Heart left ventricle (tissue), 16 donors: ENCODE results near the gene OR2L13. TPM values are rescaled to one million over a fixed set of nuclear protein-coding genes. Genes with fewer than 3 reads are reported as not detected.

Source experiments
- ATAC-seq, 4 donors: fragments of 200-7000 bp; cut with Tn5 transposase; one replicate each; pipeline ENCODE4 v1.9.1; 2020 to 2022; ENCODE audit warnings: moderate library complexity in 4 of 4, mild to moderate bottlenecking in 3 of 4, moderate number of reproducible peaks in 1 of 4
- DNase-seq, 5 donors: peaks; one replicate each; pipeline ENCODE4 v3.0.0-alpha.2; 2020
- H3K27ac ChIP-seq, 12 donors: fragments of 200-600 bp; sonication (generic) in 4 of 12; one replicate each; pipeline versions ENCODE4 v1.5.0 to v1.8.0; 2016 to 2022; ENCODE audit warnings: mild to moderate bottlenecking in 2 of 12
- H3K27me3 ChIP-seq, 9 donors: fragments of 200-600 bp; sonication (generic) in 2 of 9; one replicate each; pipeline versions ENCODE4 v1.5.1 to v1.8.0; 2016 to 2022; ENCODE audit warnings: mild to moderate bottlenecking in 3 of 9
- H3K36me3 ChIP-seq, 9 donors: fragments of 200-600 bp; sonication (generic) in 2 of 9; one replicate each; pipeline versions ENCODE4 v1.5.0 to v1.8.0; 2018 to 2022; ENCODE audit warnings: mild to moderate bottlenecking in 2 of 9
- H3K4me1 ChIP-seq, 12 donors: fragments of 200-600 bp; sonication (generic) in 4 of 12; one replicate each; pipeline versions ENCODE4 v1.5.0 to v1.8.0; 2016 to 2022; ENCODE audit warnings: mild to moderate bottlenecking in 3 of 12
- H3K4me3 ChIP-seq, 12 donors: fragments of 200-600 bp; sonication (generic) in 4 of 12; one replicate each; pipeline versions ENCODE4 v1.5.0 to v1.8.0; 2017 to 2022; ENCODE audit warnings: mild to moderate bottlenecking in 9 of 12, moderate library complexity in 4 of 12
- H3K9me3 ChIP-seq, 12 donors: fragments of 200-600 bp; sonication (generic) in 4 of 12; one replicate each; pipeline versions ENCODE4 v1.5.0 to v1.8.0; 2016 to 2022; ENCODE audit warnings: mild to moderate bottlenecking in 1 of 12
- POLR2A ChIP-seq, 2 donors: fragments of 450-650 bp; IDR thresholded peaks; one replicate each; pipeline ENCODE4 v1.6.1; 2017; ENCODE audit warnings: antibody characterized with exemption in 2 of 2, mild to moderate bottlenecking in 2 of 2, moderate library complexity in 2 of 2
- WGBS, 4 donors: extraction: QIAGEN DNeasy Blood & Tissue Kit in 2 of 4; methylation state at CpG; one replicate each; pipeline versions ENCODE4 v1.1.5 to v1.1.7; 2013 to 2018; 5-methylcytosine and 5-hydroxymethylcytosine counted together
- intact Hi-C, 10 donors: fragments of 100-400 bp; cut with DNase I; formaldehyde crosslinking; loops; one replicate each; pipeline versions ENCODE4 v1.11.1 to v1.14.2; 2022
- polyA plus RNA-seq, 2 donors: library from polyadenylated mRNA; stranded (reverse); fragments of 200-250 nt; gene quantifications; one replicate each; pipeline ENCODE4 v1.2.3, GENCODE V29; 2013
- total RNA-seq, 9 donors: library from RNA; depleted of rRNA in 2 of 9; stranded (reverse); fragments of >200 nt in 2 of 9; fragmentation: NEBNext Ultra II Directional in 3 of 9; extraction: Animal tissue kit (Norgen Biotek cat#: 25700) in 3 of 9; gene quantifications; one replicate each; pipeline versions ENCODE4 v1.1.0 to v1.2.4, GENCODE V29; 2016 to 2023
- TF ChIP-seq, protein P1 (sequence below), 12 donors: fragments of 200-600 bp; sonication (generic) in 4 of 12; IDR thresholded peaks; one replicate each; pipeline versions ENCODE4 v1.5.0 to v1.8.0; 2018 to 2022; ENCODE audit warnings: antibody characterized with exemption in 12 of 12, mild to moderate bottlenecking in 5 of 12
- donor health status: ischemic (EF 13 %, LVEDD 7.1; RV severe dilation, severe dysfunction).
- donor health status: healthy with polysubstance abuse.
- donor health status: DM: no; HTN: yes; CAD: no.
- donor health status: DM: no; HTN: no; CAD: no.
- donor health status: ischemic (EF 25% LVEDD 6.9; RV normal size, moderate dysfunction).
- donor health status: ischemic (EF 25% LVEDD 5.7; RV mildly dilated, moderate dysfunction).
- donor health status: healthy.
- donor health status: DM: yes; HTN: yes; CAD: no.
- donor health status: ischemic (EF 35%, LVEDD 5.7; RV mildly dilated, moderate dysfunction).
- donor health status: nonischemic (EF 11% LVEDD 7.7; RV severe dilation, severe dysfunction).
- donor health status: DM: yes; HTN: yes; CAD: no.
- donor health status: PGD.
- donor health status: ischemic (EF 29% LVEDD 5.4; RV normal size, mild dysfunction).
- donor health status: nonischemic (EF 23%, LVEDD 6.1; RV moderate dilation, normal function).

OR2L13 gene
- total and polyA plus RNA-seq, 11 donors, result not detected

DNA sequence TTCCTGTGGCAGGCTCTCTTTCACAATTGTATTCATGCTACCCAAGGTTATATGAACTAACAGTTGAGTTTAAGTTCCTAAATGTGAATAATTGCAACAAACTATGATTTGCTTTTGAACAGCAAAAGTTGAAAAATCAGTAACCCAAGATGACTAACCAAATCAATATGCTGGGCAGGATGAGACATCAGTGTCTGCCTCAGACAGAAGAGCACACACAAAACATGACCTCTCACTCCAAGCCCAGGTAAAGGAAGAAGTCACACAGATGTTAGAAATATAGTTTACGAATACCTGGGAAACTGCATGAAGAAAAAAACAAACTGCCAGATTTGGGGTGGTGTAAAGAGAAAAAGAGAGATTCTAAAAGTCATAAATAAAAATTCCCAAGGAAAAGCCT is 3.5 kb downstream of the OR2L13 start:
- intact Hi-C loops, result no loop called here
- Histone ChIP-seq H3K27me3 (no peaks in the 10 kb centered on the region), H3K9me3 (peaks cover 0 to 4% (median 0%) of the 10 kb centered on the region in 12 donors), H3K4me1 (no peaks in the 10 kb centered on the region), H3K4me3 (no peak overlapping the region), H3K27ac (no peak overlapping the region), H3K36me3 (no peaks in the 10 kb centered on the region)
- WGBS, 4 donors, result 52 to 69% (median 67%) methylated on average over 1 of the region's 1 CpG
- TF ChIP-seq POLR2A (IDR thresholded peaks at IDR 0.05), result no peak
- TF ChIP-seq, protein P1, sequence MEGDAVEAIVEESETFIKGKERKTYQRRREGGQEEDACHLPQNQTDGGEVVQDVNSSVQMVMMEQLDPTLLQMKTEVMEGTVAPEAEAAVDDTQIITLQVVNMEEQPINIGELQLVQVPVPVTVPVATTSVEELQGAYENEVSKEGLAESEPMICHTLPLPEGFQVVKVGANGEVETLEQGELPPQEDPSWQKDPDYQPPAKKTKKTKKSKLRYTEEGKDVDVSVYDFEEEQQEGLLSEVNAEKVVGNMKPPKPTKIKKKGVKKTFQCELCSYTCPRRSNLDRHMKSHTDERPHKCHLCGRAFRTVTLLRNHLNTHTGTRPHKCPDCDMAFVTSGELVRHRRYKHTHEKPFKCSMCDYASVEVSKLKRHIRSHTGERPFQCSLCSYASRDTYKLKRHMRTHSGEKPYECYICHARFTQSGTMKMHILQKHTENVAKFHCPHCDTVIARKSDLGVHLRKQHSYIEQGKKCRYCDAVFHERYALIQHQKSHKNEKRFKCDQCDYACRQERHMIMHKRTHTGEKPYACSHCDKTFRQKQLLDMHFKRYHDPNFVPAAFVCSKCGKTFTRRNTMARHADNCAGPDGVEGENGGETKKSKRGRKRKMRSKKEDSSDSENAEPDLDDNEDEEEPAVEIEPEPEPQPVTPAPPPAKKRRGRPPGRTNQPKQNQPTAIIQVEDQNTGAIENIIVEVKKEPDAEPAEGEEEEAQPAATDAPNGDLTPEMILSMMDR (IDR thresholded peaks at IDR 0.05), result no peak
- DNase-seq (no peak), ATAC-seq (no peak)

DNA sequence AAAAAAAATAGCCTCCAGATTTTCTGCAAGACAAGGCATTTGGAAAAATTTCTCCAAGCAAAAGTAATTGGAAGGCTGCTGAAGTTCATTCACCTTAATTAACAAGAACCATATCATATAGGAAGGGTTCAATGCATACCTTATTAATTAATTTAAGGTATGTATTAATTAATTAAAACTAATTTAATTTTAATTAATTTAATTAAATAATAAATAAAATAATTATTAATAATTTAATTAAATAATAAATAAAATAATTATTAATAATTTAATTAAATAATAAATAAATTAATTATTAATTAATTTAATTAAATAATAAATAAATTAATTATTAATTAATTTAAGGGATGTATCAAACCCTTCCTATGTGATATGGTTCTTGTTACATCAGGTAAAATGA is 7.9 kb downstream of the OR2L13 start:
- no peak for ATAC-seq
- TF ChIP-seq, protein P1 (IDR thresholded peaks at IDR 0.05), result no peak
- no peak for TF ChIP-seq POLR2A (IDR thresholded peaks at IDR 0.05)
- intact Hi-C loops, result no loop called here

DNA sequence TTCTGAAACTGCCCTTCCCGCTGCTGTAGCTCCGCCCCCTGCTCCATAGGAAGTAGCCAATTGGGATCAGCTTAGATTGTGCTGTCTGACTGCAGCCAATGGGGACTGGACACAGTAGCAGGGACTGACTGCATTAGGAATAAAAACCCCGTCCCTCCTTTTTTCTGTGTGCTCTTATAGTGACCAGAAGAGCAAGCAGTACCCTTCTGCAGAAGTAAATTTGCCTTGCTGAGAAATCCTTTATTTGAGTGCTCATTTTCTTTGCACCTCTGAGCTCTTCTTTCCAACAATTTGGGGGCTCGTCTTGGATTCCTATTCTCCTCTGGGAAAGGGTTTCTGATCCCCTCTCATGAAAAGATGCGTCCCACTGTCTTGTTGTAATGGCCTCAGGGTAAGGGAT is 16.2 kb downstream of the OR2L13 start:
- Histone ChIP-seq H3K4me3 (no peak overlapping the region), H3K27ac (no peak overlapping the region), H3K27me3 (no peaks in the 10 kb centered on the region), H3K4me1 (no peaks in the 10 kb centered on the region), H3K9me3 (peaks cover 0 to 59% (median 20%) of the 10 kb centered on the region in 12 donors), H3K36me3 (no peaks in the 10 kb centered on the region)
- WGBS, 4 donors, result 60 to 74% (median 70%) methylated on average over 5 of the region's 5 CpGs
- TF ChIP-seq, protein P1 (IDR thresholded peaks at IDR 0.05), result no peak
- TF ChIP-seq POLR2A (IDR thresholded peaks at IDR 0.05), result no peak
- intact Hi-C loops, result no loop called here
- ATAC-seq (no peak), DNase-seq (no peak)

More for the DNA sequence above, 7.9 kb downstream of the OR2L13 start:
- H3K27me3 ChIP-seq, result no peaks in the 10 kb centered on the region
- H3K9me3 ChIP-seq, result peaks cover 0 to 19% (median 2%) of the 10 kb centered on the region in 12 donors
- no peaks in the 10 kb centered on the region for H3K4me1 ChIP-seq
- no peak overlapping the region for H3K27ac ChIP-seq
- no peak for DNase-seq
- H3K36me3 ChIP-seq, result no peaks in the 10 kb centered on the region
- no peak overlapping the region for H3K4me3 ChIP-seq

DNA sequence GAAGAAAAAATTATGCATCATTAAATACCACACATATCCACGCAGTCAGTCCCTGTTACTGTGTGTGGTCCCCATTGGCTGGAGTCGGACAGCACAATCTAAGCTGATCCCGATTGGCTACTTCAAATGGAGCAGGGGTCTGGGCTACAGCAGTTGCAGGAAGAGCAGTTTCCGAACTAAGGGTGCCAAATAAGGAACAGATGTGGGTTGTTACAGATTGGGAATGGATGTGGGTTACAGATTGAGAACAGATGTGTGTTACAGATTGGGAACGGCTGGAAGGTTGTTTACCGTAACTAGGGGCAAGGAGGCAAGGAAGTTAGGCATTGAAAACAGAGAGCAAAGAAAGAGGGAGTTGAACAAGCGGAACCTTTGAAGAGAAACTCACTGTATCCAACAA is 19.9 kb downstream of the OR2L13 start:
- no peak for DNase-seq
- Histone ChIP-seq H3K27ac (no peak overlapping the region), H3K27me3 (no peaks in the 10 kb centered on the region), H3K36me3 (no peaks in the 10 kb centered on the region), H3K9me3 (peaks cover 0 to 33% (median 19%) of the 10 kb centered on the region in 12 donors), H3K4me1 (no peaks in the 10 kb centered on the region), H3K4me3 (no peak overlapping the region)
- intact Hi-C loops, result no loop called here
- WGBS, 4 donors, result 75 to 83% (median 78%) methylated on average over 7 of the region's 7 CpGs
- ATAC-seq, result no peak
- TF ChIP-seq, protein P1 (IDR thresholded peaks at IDR 0.05), result no peak
- no peak for TF ChIP-seq POLR2A (IDR thresholded peaks at IDR 0.05)
